H1 (cell line): ENCODE measurements around the gene TRPM6. TPM values are rescaled to one million over a fixed set of nuclear protein-coding genes. Genes with fewer than 3 reads are reported as not detected.

Experiments
- CTCF ChIA-PET: fragments of 300-600 bp; sonication (Branson Sonifier 250); formaldehyde crosslinking; loops from one replicate; lab custom pipeline; 2021; ENCODE audit not compliant: partially characterized antibody; lab: Charles Lee
- POLR2A ChIA-PET: fragments of 300-600 bp; sonication (Branson Sonifier 250); formaldehyde crosslinking; loops from one replicate; lab custom pipeline; 2021; ENCODE audit warnings: inconsistent platforms; ENCODE audit not compliant: partially characterized antibody; lab: Charles Lee
- DNase-seq, 2 experiments: peaks; one replicate each; pipeline versions ENCODE4 v3.0.0 to v3.0.0-alpha.2; 2010 to 2022; ENCODE audit warnings: low spot score in 2 of 2, low read depth in 1 of 2, mixed read lengths in 1 of 2
- FAIRE-seq: peaks from 2 replicates; lab custom pipeline; 2011; peaks lifted over from hg19 to GRCh38; lab: Jason Lieb, UNC
- H2AFZ ChIP-seq: 2 replicates; pipeline ENCODE4 v1.8.1; 2012; ENCODE audit warnings: low read length, inconsistent platforms
- H2AK5ac ChIP-seq: 2 replicates; pipeline ENCODE4 v1.6.1; 2013; ENCODE audit warnings: low read depth, low read length
- H2BK120ac ChIP-seq: replicated peaks from 2 replicates; pipeline ENCODE3; 2013; ENCODE audit warnings: low read depth, low read length, inconsistent platforms
- H2BK12ac ChIP-seq: 2 replicates; pipeline ENCODE4 v1.6.1; 2013; ENCODE audit warnings: low read depth, low read length
- H2BK15ac ChIP-seq: 2 replicates; pipeline ENCODE4 v1.6.1; 2013; ENCODE audit warnings: low read length
- H2BK20ac ChIP-seq: 2 replicates; pipeline ENCODE4 v1.6.1; 2013; ENCODE audit warnings: low read length
- H2BK5ac ChIP-seq: 2 replicates; pipeline ENCODE4 v1.6.1; 2013; ENCODE audit warnings: low read depth, low read length
- H3K14ac ChIP-seq: 2 replicates; pipeline ENCODE4 v1.6.1; 2013; ENCODE audit warnings: inconsistent platforms; ENCODE audit not compliant: insufficient read length
- H3K18ac ChIP-seq: 2 replicates; pipeline ENCODE4 v1.6.1; 2013; ENCODE audit warnings: low read length; ENCODE audit errors: extremely low read depth
- H3K23ac ChIP-seq: 2 replicates; pipeline ENCODE4 v1.6.1; 2013; ENCODE audit warnings: inconsistent platforms; ENCODE audit not compliant: insufficient read length
- H3K23me2 ChIP-seq: 2 replicates; pipeline ENCODE4 v1.6.1; 2013; ENCODE audit warnings: low read depth, low read length
- H3K27ac ChIP-seq: 2 replicates; pipeline ENCODE4 v1.6.1; 2011; ENCODE audit warnings: low read depth, low read length, inconsistent platforms
- H3K27me3 ChIP-seq, 4 experiments: replicated peaks in 1 of 4; 1 replicate in 1 of 4; 2 replicates in 3 of 4; pipeline versions ENCODE4 v1.6.1 to v1.8.1; 2011 to 2013; ENCODE audit warnings: low read length in 3 of 4, mild to moderate bottlenecking in 3 of 4, inconsistent platforms in 2 of 4, mixed read lengths in 2 of 4, moderate library complexity in 1 of 4; ENCODE audit not compliant: control insufficient read depth in 3 of 4, insufficient read depth in 3 of 4; ENCODE audit errors: extremely low read depth in 1 of 4
- H3K36me3 ChIP-seq, 4 experiments: 2 replicates each; pipeline versions ENCODE4 v1.6.1 to v1.8.1; 2011 to 2013; ENCODE audit warnings: mild to moderate bottlenecking in 4 of 4, low read length in 3 of 4, moderate library complexity in 2 of 4, control low read depth in 1 of 4, inconsistent platforms in 1 of 4; ENCODE audit not compliant: insufficient read depth in 4 of 4, control insufficient read depth in 2 of 4
- H3K4ac ChIP-seq: replicated peaks from 2 replicates; pipeline ENCODE3; 2013; ENCODE audit warnings: low read length, low read depth, mixed read lengths, inconsistent platforms; ENCODE audit not compliant: insufficient read length
- H3K4me1 ChIP-seq, 4 experiments: replicated peaks in 1 of 4; 1 replicate in 1 of 4; 2 replicates in 3 of 4; pipeline versions ENCODE4 v1.6.1 to v1.8.1; 2011 to 2013; ENCODE audit warnings: low read length in 3 of 4, inconsistent platforms in 2 of 4, mixed read lengths in 1 of 4; ENCODE audit not compliant: insufficient read depth in 4 of 4, control insufficient read depth in 3 of 4
- H3K4me2 ChIP-seq, 2 experiments: 2 replicates each; pipeline versions ENCODE4 v1.6.1 to v1.8.1; 2011 to 2013; ENCODE audit warnings: low read depth in 2 of 2, low read length in 2 of 2, control low read depth in 1 of 2, inconsistent platforms in 1 of 2, mild to moderate bottlenecking in 1 of 2; ENCODE audit not compliant: insufficient read depth in 1 of 2
- H3K4me3 ChIP-seq, 4 experiments: fragments of 200-600, 300-600 bp in 1 of 4; sonication (generic), shearing (Covaris generic), sonication (Bioruptor Twin) in 1 of 4; 2 replicates each; pipeline versions ENCODE4 v1.5.1 to v1.8.1; 2011 to 2016; ENCODE audit warnings: low read length in 4 of 4, low read depth in 3 of 4, control low read depth in 2 of 4, inconsistent platforms in 2 of 4, mild to moderate bottlenecking in 2 of 4, mixed read lengths in 1 of 4, moderate library complexity in 1 of 4; ENCODE audit not compliant: insufficient read depth in 2 of 4; ENCODE audit errors: extremely low read depth in 1 of 4
- H3K56ac ChIP-seq: replicated peaks from 2 replicates; pipeline ENCODE3; 2013; ENCODE audit warnings: low read depth, mild to moderate bottlenecking, mixed read lengths, low read length, inconsistent platforms; ENCODE audit not compliant: insufficient read length
- H3K79me1 ChIP-seq: 2 replicates; pipeline ENCODE4 v1.6.1; 2013; ENCODE audit warnings: low read depth, low read length, control low read depth
- H3K79me2 ChIP-seq, 2 experiments: 2 replicates each; pipeline versions ENCODE4 v1.6.1 to v1.8.1; 2012 to 2013; ENCODE audit warnings: low read length in 2 of 2, mild to moderate bottlenecking in 2 of 2, inconsistent platforms in 1 of 2; ENCODE audit not compliant: insufficient read depth in 2 of 2, control insufficient read depth in 1 of 2
- H3K9ac ChIP-seq, 4 experiments: replicated peaks in 1 of 4; 1 replicate in 1 of 4; 2 replicates in 3 of 4; pipeline versions ENCODE4 v1.6.1 to v1.8.1; 2011 to 2013; ENCODE audit warnings: low read depth in 3 of 4, low read length in 3 of 4, control low read depth in 2 of 4, mild to moderate bottlenecking in 2 of 4, moderate library complexity in 2 of 4, inconsistent platforms in 1 of 4; ENCODE audit errors: extremely low read depth in 1 of 4
- H3K9me3 ChIP-seq, 2 experiments: 2 replicates each; pipeline versions ENCODE4 v1.6.1 to v1.8.1; 2012 to 2013; ENCODE audit warnings: mild to moderate bottlenecking in 2 of 2, moderate library complexity in 2 of 2, control low read depth in 1 of 2, inconsistent platforms in 1 of 2, low read depth in 1 of 2, low read length in 1 of 2, mixed read lengths in 1 of 2; ENCODE audit not compliant: insufficient read depth in 2 of 2
- H4K20me1 ChIP-seq, 2 experiments: replicated peaks in 1 of 2; 2 replicates each; pipeline versions ENCODE3 to v1.8.1; 2011 to 2013; ENCODE audit warnings: inconsistent platforms in 2 of 2, low read length in 2 of 2, mild to moderate bottlenecking in 1 of 2; ENCODE audit not compliant: insufficient read depth in 2 of 2, control insufficient read depth in 1 of 2
- H4K5ac ChIP-seq: 2 replicates; pipeline ENCODE4 v1.6.1; 2013; ENCODE audit warnings: low read length, low read depth, mixed read lengths, inconsistent platforms; ENCODE audit not compliant: insufficient read length
- H4K8ac ChIP-seq: 2 replicates; pipeline ENCODE4 v1.8.0; 2013; ENCODE audit warnings: mild to moderate bottlenecking, moderate library complexity, low read length, inconsistent platforms; ENCODE audit not compliant: insufficient read depth; ENCODE audit errors: extremely low read depth
- H4K91ac ChIP-seq: replicated peaks from 2 replicates; pipeline ENCODE3; 2013; ENCODE audit warnings: low read length, mixed read lengths, inconsistent platforms; ENCODE audit not compliant: insufficient read length
- RFX5 ChIP-seq: IDR thresholded peaks from 2 replicates; pipeline ENCODE4 v1.6.1; 2011; ENCODE audit warnings: low read depth, low read length, improper control_type of control experiment, borderline replicate concordance
- SIX5 ChIP-seq: IDR thresholded peaks from 2 replicates; pipeline ENCODE4 v1.6.1; 2011; ENCODE audit warnings: mild to moderate bottlenecking, low read depth, low read length
- WGBS, 2 experiments: shearing (Covaris generic) in 1 of 2; methylation state at CpG; one replicate each; pipeline versions ENCODE4 v1.1.6 to v1.1.7; 2013 to 2015; ENCODE audit warnings: low lambda C conversion rate in 2 of 2, mixed read lengths in 2 of 2, inconsistent platforms in 1 of 2, low coverage in 1 of 2, missing lambda C conversion rate in 1 of 2; ENCODE audit not compliant: insufficient replicate concordance in 2 of 2, insufficient coverage in 1 of 2, insufficient read length in 1 of 2; ENCODE audit errors: extremely low coverage in 1 of 2, missing lambda C conversion rate in 1 of 2; 5-methylcytosine and 5-hydroxymethylcytosine counted together
- polyA plus RNA-seq, 7 experiments: library from polyadenylated mRNA; depleted of rRNA in 3 of 7; stranded (reverse) in 5 of 7; unstranded in 2 of 7; fragments of >200 nt in 5 of 7; fragments of 200-250 nt in 2 of 7; gene quantifications; 1 replicate in 5 of 7; 2 replicates in 1 of 7; 4 replicates in 1 of 7; pipeline versions ENCODE4 v1.2.1 to v1.2.3, GENCODE V29; 2011 to 2013; ENCODE audit warnings: missing spikeins in 2 of 7, mixed read lengths in 2 of 7
- total RNA-seq: library from RNA; stranded (reverse); fragmentation: NEBNext Ultra II Directional; extraction: Animal tissue kit (Norgen Biotek cat#: 25700); gene quantifications from 2 replicates; pipeline ENCODE4 v1.2.1, GENCODE V29; 2021

The TRPM6 gene
- total and polyA plus RNA-seq, 2 of the 8 experiments (the other 6 are each of a cell fraction or from before 2014, with no cell fraction given) = 0.45 to 1.5 TPM

GRCh38 chr9:74772121-74772520, 115.6 kb downstream of the TRPM6 start:
- FAIRE-seq (no peak), DNase-seq (no peak)
- Histone ChIP-seq H3K18ac (no peak overlapping the region), H3K27ac (no peak overlapping the region), H2BK20ac (no peak overlapping the region), H4K5ac (no peak overlapping the region), H3K79me2 (no peaks in the 10 kb centered on the region), H3K23ac (no peak overlapping the region), H3K4me2 (no peak overlapping the region), H2BK5ac (no peak overlapping the region), H3K4ac (no peak overlapping the region), H3K4me3 (no peak overlapping the region), H2BK120ac (no peak overlapping the region), H3K27me3 (no peaks in the 10 kb centered on the region), H3K9me3 (no peaks in the 10 kb centered on the region), H3K36me3 (no peaks in the 10 kb centered on the region), H3K79me1 (no peaks in the 10 kb centered on the region), H2AK5ac (no peak overlapping the region), H3K4me1 (0 out of 7 replicates have a peak, but pooled peaks cover 0 to 2% (median 0%) of the 10 kb centered on the region in 4 experiments), H2BK15ac (no peak overlapping the region), H4K8ac (no peak overlapping the region), H4K91ac (no peak overlapping the region), H3K23me2 (no peaks in the 10 kb centered on the region; the same call in 1 of the 2 replicates), H3K9ac (no peak overlapping the region), H3K56ac (no peak overlapping the region), H2BK12ac (no peak overlapping the region), H2AFZ (no peak overlapping the region), H4K20me1 (no peaks in the 10 kb centered on the region), H3K14ac (no peak overlapping the region)
- TF ChIP-seq SIX5 = no peak
- no peak for TF ChIP-seq RFX5
- 93% methylated on average over 4 of the region's 4 CpGs; no CpG with 5 or more reads in 1 of the 2 experiments for WGBS, 2 experiments
- POLR2A ChIA-PET = interaction anchor here (1.1 kb wide), 1 partner anchor 313 kb away, joined by 3 read pairs; no protein-coding TSS in a partner anchor
- CTCF ChIA-PET = interaction anchor here (0.6 to 14.0 kb wide), 21 partner anchors 9 to 468 kb away, joined by 3 to 241 read pairs (median 4); partner anchors contain the start of genes C9orf40 and TRPM6
